HepG2 (cell line): ENCODE measurements around the gene GAL3ST2. TPM values are rescaled to one million over a fixed set of nuclear protein-coding genes. Genes with fewer than 3 reads are reported as not detected.
A peak's percentile ranks its signal among the peaks of the same experiment; 100 is the strongest.

Experiments
- IKZF4 ChIP-seq: sonication (generic); formaldehyde crosslinking; IDR thresholded peaks from 2 replicates; pipeline ENCODE4 v1.5.1; 2020; ENCODE audit warnings: borderline replicate concordance, mild to moderate bottlenecking, low read depth, missing genetic modification reagents; ENCODE audit errors: not compliant biosample characterization
- JUN ChIP-seq: sonication (generic); formaldehyde crosslinking; IDR thresholded peaks from 2 replicates; pipeline ENCODE4 v1.4.0; 2020; ENCODE audit warnings: mild to moderate bottlenecking, missing genetic modification reagents
- KDM2A ChIP-seq: sonication (generic); formaldehyde crosslinking; IDR thresholded peaks from 2 replicates; pipeline ENCODE4 v1.4.0; 2020; ENCODE audit warnings: low read depth, missing genetic modification reagents, borderline replicate concordance
- ONECUT2 ChIP-seq: sonication (generic); formaldehyde crosslinking; IDR thresholded peaks from 2 replicates; pipeline ENCODE4 v1.4.0; 2020; ENCODE audit warnings: missing genetic modification reagents
- PATZ1 ChIP-seq: sonication (generic); formaldehyde crosslinking; IDR thresholded peaks from 2 replicates; pipeline ENCODE4 v1.4.0; 2020; ENCODE audit warnings: missing genetic modification reagents
- PREB ChIP-seq: sonication (generic); formaldehyde crosslinking; IDR thresholded peaks from 2 replicates; pipeline ENCODE4 v1.4.0; 2020; ENCODE audit warnings: missing genetic modification reagents
- SOX13 ChIP-seq, 3 experiments: fragments of 450-650 bp in 1 of 3; sonication (generic) in 1 of 3; formaldehyde crosslinking in 1 of 3; IDR thresholded peaks in 2 of 3; conservative IDR thresholded peaks in 1 of 3; 2 replicates each; pipeline versions ENCODE4 v1.5.0 to v1.6.1; 2016 to 2020; ENCODE audit warnings: antibody characterized with exemption in 1 of 3, mild to moderate bottlenecking in 1 of 3, missing compliant biosample characterization in 1 of 3, missing genetic modification reagents in 1 of 3, moderate library complexity in 1 of 3
- SP1 ChIP-seq, 2 experiments: fragments of 450-650 bp in 1 of 2; sonication (generic) in 1 of 2; formaldehyde crosslinking in 1 of 2; IDR thresholded peaks; 2 replicates each; pipeline versions ENCODE4 v1.4.0 to v1.6.1; 2016 to 2020; ENCODE audit warnings: missing genetic modification reagents in 1 of 2
- THAP7 ChIP-seq: sonication (generic); formaldehyde crosslinking; IDR thresholded peaks from 2 replicates; pipeline ENCODE4 v1.8.1; 2023; ENCODE audit warnings: mild to moderate bottlenecking, missing genetic modification reagents
- ZNF136 ChIP-seq: sonication (generic); formaldehyde crosslinking; IDR thresholded peaks from 2 replicates; pipeline ENCODE4 v1.8.1; 2022; ENCODE audit warnings: low read depth, mild to moderate bottlenecking, moderate library complexity, missing genetic modification reagents
- ZNF615 ChIP-seq: sonication (generic); formaldehyde crosslinking; IDR thresholded peaks from 2 replicates; pipeline ENCODE4 v1.5.0; 2020; ENCODE audit warnings: mild to moderate bottlenecking, missing genetic modification reagents, borderline replicate concordance
- ZNF652 ChIP-seq: IDR thresholded peaks from 2 replicates; pipeline ENCODE4 v1.6.1; 2016; ENCODE audit warnings: low read depth, borderline replicate concordance
- ZNF761 ChIP-seq: sonication (generic); formaldehyde crosslinking; conservative IDR thresholded peaks from 2 replicates; pipeline ENCODE4 v1.4.0; 2020; ENCODE audit warnings: mild to moderate bottlenecking, missing genetic modification reagents
- polyA plus RNA-seq, 8 experiments: library from polyadenylated mRNA; depleted of rRNA in 3 of 8; stranded (reverse) in 7 of 8; unstranded in 1 of 8; fragments of >200 nt; fragmentation: Illumina TruSeq in 4 of 8; extraction: Trizol in 4 of 8; gene quantifications; 2 replicates each; pipeline versions ENCODE4 v1.2.1 to v1.2.3, GENCODE V29; 2011 to 2016; ENCODE audit warnings: low read depth in 4 of 8, missing spikeins in 1 of 8, mixed read lengths in 1 of 8; ENCODE audit not compliant: insufficient read depth in 1 of 8
- total RNA-seq, 5 experiments: library from RNA; depleted of rRNA; stranded (reverse); fragments of >200 nt; fragmentation: Illumina TruSeq; extraction: Trizol; gene quantifications; 2 replicates each; pipeline ENCODE4 v1.2.3, GENCODE V29; 2016; ENCODE audit warnings: low read depth in 1 of 5
- TF ChIP-seq, protein P1 (sequence below): sonication (generic); formaldehyde crosslinking; IDR thresholded peaks from 2 replicates; pipeline ENCODE4 v1.4.0; 2020; ENCODE audit warnings: missing genetic modification reagents, borderline replicate concordance
- TF ChIP-seq, protein P2 (sequence below): sonication (generic); formaldehyde crosslinking; IDR thresholded peaks from 2 replicates; pipeline ENCODE4 v1.4.0; 2020; ENCODE audit warnings: missing genetic modification reagents

Gene GAL3ST2
- total and polyA plus RNA-seq, 2 of the 13 experiments (the other 11 are each of a cell fraction or from before 2014, with no cell fraction given) = 0.17 to 0.20 TPM

DNA sequence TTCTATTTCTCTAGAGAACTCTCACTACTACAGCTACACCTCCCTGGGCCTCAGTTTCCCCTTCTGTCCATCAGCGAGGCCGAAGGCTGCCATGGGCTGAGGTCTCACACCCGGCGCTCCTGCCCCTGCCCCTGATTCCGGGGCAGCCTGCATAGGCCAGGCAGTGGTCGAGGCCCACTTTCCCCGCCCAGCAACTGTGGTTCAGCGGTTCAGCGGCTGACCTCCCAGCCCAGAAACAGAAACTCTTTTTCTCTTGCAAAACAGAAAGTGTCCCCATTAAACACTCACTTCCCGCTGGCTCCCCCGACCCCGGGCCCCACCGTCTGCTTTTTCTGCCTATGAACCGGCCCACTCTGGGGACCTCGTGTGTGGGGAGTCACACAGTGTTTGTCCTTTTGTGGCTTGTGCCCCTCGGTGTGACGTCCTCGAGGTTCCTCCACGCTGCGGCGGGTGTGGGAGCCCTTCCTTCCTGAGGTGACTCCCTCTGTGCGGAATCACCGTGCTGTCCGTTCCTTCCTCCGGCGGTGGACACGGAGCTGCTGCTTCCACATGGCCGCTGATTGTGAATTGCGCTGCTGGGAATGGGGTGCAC is 66.1 kb downstream of the GAL3ST2 start (continued):
- TF ChIP-seq, protein P1, sequence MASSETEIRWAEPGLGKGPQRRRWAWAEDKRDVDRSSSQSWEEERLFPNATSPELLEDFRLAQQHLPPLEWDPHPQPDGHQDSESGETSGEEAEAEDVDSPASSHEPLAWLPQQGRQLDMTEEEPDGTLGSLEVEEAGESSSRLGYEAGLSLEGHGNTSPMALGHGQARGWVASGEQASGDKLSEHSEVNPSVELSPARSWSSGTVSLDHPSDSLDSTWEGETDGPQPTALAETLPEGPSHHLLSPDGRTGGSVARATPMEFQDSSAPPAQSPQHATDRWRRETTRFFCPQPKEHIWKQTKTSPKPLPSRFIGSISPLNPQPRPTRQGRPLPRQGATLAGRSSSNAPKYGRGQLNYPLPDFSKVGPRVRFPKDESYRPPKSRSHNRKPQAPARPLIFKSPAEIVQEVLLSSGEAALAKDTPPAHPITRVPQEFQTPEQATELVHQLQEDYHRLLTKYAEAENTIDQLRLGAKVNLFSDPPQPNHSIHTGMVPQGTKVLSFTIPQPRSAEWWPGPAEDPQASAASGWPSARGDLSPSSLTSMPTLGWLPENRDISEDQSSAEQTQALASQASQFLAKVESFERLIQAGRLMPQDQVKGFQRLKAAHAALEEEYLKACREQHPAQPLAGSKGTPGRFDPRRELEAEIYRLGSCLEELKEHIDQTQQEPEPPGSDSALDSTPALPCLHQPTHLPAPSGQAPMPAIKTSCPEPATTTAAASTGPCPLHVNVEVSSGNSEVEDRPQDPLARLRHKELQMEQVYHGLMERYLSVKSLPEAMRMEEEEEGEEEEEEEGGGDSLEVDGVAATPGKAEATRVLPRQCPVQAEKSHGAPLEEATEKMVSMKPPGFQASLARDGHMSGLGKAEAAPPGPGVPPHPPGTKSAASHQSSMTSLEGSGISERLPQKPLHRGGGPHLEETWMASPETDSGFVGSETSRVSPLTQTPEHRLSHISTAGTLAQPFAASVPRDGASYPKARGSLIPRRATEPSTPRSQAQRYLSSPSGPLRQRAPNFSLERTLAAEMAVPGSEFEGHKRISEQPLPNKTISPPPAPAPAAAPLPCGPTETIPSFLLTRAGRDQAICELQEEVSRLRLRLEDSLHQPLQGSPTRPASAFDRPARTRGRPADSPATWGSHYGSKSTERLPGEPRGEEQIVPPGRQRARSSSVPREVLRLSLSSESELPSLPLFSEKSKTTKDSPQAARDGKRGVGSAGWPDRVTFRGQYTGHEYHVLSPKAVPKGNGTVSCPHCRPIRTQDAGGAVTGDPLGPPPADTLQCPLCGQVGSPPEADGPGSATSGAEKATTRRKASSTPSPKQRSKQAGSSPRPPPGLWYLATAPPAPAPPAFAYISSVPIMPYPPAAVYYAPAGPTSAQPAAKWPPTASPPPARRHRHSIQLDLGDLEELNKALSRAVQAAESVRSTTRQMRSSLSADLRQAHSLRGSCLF = no peak
- TF ChIP-seq ZNF761 (CRISPR knock-in tag) (no peak), THAP7 (CRISPR knock-in tag) (no peak), IKZF4 (CRISPR knock-in tag) (peak; percentile 29), ZNF615 (CRISPR knock-in tag) (no peak), ONECUT2 (no peak), PATZ1 (no peak), SOX13 (IDR thresholded peaks at IDR 0.05) (no peak), SOX13 (CRISPR knock-in tag; conservative IDR thresholded peaks at IDR 0.05 in 1 of 2, IDR thresholded peaks at IDR 0.05 in 1 of 2) (no peak), KDM2A (CRISPR knock-in tag) (no peak), ZNF136 (CRISPR knock-in tag) (no peak), SP1 (IDR thresholded peaks at IDR 0.05) (no peak), SP1 (CRISPR knock-in tag; IDR thresholded peaks at IDR 0.05) (no peak), PREB (CRISPR knock-in tag) (no peak), JUN (CRISPR knock-in tag) (no peak), ZNF652 (CRISPR knock-in tag) (no peak)
- TF ChIP-seq, protein P2, sequence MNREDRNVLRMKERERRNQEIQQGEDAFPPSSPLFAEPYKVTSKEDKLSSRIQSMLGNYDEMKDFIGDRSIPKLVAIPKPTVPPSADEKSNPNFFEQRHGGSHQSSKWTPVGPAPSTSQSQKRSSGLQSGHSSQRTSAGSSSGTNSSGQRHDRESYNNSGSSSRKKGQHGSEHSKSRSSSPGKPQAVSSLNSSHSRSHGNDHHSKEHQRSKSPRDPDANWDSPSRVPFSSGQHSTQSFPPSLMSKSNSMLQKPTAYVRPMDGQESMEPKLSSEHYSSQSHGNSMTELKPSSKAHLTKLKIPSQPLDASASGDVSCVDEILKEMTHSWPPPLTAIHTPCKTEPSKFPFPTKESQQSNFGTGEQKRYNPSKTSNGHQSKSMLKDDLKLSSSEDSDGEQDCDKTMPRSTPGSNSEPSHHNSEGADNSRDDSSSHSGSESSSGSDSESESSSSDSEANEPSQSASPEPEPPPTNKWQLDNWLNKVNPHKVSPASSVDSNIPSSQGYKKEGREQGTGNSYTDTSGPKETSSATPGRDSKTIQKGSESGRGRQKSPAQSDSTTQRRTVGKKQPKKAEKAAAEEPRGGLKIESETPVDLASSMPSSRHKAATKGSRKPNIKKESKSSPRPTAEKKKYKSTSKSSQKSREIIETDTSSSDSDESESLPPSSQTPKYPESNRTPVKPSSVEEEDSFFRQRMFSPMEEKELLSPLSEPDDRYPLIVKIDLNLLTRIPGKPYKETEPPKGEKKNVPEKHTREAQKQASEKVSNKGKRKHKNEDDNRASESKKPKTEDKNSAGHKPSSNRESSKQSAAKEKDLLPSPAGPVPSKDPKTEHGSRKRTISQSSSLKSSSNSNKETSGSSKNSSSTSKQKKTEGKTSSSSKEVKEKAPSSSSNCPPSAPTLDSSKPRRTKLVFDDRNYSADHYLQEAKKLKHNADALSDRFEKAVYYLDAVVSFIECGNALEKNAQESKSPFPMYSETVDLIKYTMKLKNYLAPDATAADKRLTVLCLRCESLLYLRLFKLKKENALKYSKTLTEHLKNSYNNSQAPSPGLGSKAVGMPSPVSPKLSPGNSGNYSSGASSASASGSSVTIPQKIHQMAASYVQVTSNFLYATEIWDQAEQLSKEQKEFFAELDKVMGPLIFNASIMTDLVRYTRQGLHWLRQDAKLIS (CRISPR knock-in tag) = no peak
